Activated CD4-positive, alpha-beta T cell treated with anti-CD3 and anti-CD28 coated beads, Interleukin-2, amount 10 ng/mL, durations not matched to agents 7 days and 5 days (primary cell): Measurements from ENCODE around the gene VKORC1L1. TPM values are rescaled to one million over a fixed set of nuclear protein-coding genes. Genes with fewer than 3 reads are reported as not detected.
"Not testable (repeated sequence)": the region's sequence is repeated elsewhere in the genome, so short reads cannot be mapped to it uniquely, and the experiment has no call there.

Experiments
- CTCF ChIA-PET: fragments of 350-600 bp; sonication (Branson Sonifier 250); formaldehyde crosslinking; loops from one replicate; lab custom pipeline; 2021; ENCODE audit warnings: antibody characterized with exemption; lab: Charles Lee
- POLR2A ChIA-PET: fragments of 350-600 bp; sonication (Branson Sonifier 250); formaldehyde crosslinking; loops from one replicate; lab custom pipeline; 2021; ENCODE audit warnings: antibody characterized with exemption; lab: Charles Lee
- DNase-seq: peaks from one replicate; pipeline ENCODE4 v3.0.0-alpha.2; 2020
- H3K27ac Mint-ChIP-seq: one replicate; pipeline ENCODE4 v1.8.0; 2021; ENCODE audit warnings: mild to moderate bottlenecking, moderate library complexity, mixed read lengths
- H3K27me3 Mint-ChIP-seq: one replicate; pipeline ENCODE4 v1.8.0; 2021; ENCODE audit warnings: mixed read lengths
- H3K36me3 Mint-ChIP-seq: one replicate; pipeline ENCODE4 v1.8.0; 2021; ENCODE audit warnings: low read depth, mixed read lengths
- H3K4me1 Mint-ChIP-seq: one replicate; pipeline ENCODE4 v1.8.0; 2021; ENCODE audit warnings: mixed read lengths
- H3K4me3 Mint-ChIP-seq: one replicate; pipeline ENCODE4 v1.8.0; 2021; ENCODE audit warnings: mild to moderate bottlenecking, moderate library complexity, mixed read lengths
- H3K9me3 Mint-ChIP-seq: one replicate; pipeline ENCODE4 v1.8.0; 2021; ENCODE audit warnings: mixed read lengths
- total RNA-seq, 2 experiments: library from RNA; stranded (reverse); gene quantifications; one replicate each; pipeline ENCODE4 v1.2.3, GENCODE V29; 2021

VKORC1L1 gene
- total RNA-seq, 2 experiments from 2014 or later: 15.7 to 19.1 TPM

DNA sequence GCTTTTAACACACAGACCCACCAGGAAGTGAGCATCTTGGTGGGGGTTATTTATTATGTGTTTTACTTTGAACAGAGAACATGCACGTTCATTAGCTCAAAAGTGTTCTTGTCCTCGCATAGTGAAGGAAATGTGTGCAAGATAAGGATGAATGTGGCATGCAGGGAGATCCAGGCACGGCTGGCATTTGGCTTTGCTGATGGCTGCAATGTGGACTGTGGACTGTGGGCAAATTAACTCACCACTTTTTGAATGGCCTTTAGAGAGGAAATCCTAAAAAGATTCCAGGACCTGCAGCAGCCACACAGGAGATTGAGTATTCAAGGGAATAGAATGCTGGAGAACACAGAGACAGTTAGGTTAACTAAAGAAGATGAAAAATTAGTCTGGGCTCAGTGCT is 6.6 kb upstream of the VKORC1L1 start:
- H3K27ac Mint-ChIP-seq, H3K27me3 Mint-ChIP-seq, H3K4me3 Mint-ChIP-seq, H3K9me3 Mint-ChIP-seq, H3K4me1 Mint-ChIP-seq, CTCF ChIA-PET, H3K36me3 Mint-ChIP-seq, POLR2A ChIA-PET, DNase-seq: not testable (repeated sequence)

DNA sequence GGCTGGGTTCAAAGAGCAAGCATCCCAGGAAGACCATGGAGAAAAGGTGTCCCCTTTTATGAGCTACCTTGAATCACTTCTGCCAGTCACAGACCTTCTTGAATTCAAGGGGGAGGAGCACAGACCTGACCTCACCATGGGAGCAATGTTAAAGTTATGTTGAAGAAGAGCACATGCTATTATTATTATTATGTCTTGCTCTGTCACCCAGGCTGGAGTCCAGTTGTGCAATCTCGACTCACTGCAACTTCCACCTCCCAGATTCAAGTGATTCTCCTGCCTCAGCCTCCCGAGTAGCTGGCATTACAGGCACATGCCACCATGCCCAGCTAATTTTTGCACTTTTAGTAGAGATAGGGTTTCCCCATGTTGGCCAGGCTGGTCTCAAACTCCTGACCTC is 5.2 kb upstream of the VKORC1L1 start:
- H3K4me3 Mint-ChIP-seq, H3K27me3 Mint-ChIP-seq, DNase-seq, H3K9me3 Mint-ChIP-seq, POLR2A ChIA-PET, H3K4me1 Mint-ChIP-seq, H3K27ac Mint-ChIP-seq, H3K36me3 Mint-ChIP-seq: not testable (repeated sequence)
- CTCF ChIA-PET: interaction anchor here (0.6 kb wide), 1 partner anchor 23 kb away, joined by 3 read pairs; no protein-coding TSS in a partner anchor

DNA sequence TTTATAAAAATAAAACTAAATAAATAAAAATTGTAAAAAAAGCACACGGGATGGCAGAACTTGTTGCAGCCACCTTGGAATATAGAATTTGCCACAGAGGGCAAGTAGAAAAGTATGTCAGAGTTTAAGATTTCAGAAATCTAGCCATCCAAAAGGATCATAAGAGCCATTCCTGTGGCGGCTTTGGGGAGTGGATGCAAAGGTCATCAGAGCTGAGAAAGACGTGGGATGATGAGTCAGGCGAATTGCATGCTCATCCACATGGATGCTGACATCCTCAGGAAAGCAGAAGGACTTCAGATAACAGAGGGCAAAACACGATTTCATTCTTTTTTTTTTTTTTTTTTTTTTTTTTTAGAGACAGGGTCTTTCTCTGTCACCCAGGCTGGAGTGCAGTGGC is 3.6 kb upstream of the VKORC1L1 start:
- CTCF ChIA-PET, H3K9me3 Mint-ChIP-seq, H3K27me3 Mint-ChIP-seq, H3K36me3 Mint-ChIP-seq, DNase-seq, POLR2A ChIA-PET, H3K27ac Mint-ChIP-seq, H3K4me3 Mint-ChIP-seq, H3K4me1 Mint-ChIP-seq: not testable (repeated sequence)

DNA sequence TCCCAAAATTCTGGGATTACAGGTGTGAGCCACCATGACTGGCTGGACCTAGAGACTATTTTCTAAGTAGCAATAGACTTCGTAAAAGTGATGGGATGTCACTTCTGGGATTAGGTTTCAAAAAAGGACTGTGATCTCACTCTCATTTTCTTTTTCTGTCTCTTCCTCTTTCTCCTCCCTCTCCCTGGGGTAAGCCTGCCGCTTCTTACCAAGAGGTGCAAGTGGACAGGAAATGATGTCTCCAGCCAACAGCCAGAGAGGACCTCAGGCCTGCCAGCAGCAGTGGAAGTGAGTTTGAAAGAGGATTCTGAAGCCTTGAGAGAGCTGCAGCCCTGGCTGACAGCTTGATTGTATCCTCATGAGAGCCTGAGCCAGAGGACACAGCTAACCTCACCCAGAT is 1.4 kb upstream of the VKORC1L1 start:
- DNase-seq, H3K27me3 Mint-ChIP-seq, CTCF ChIA-PET, H3K9me3 Mint-ChIP-seq, H3K4me3 Mint-ChIP-seq, H3K27ac Mint-ChIP-seq, H3K36me3 Mint-ChIP-seq, H3K4me1 Mint-ChIP-seq: not testable (repeated sequence)
- POLR2A ChIA-PET: interaction anchor here (0.6 kb wide), 2 partner anchors 41 to 126 kb away, joined by 3 to 5 read pairs; no protein-coding TSS in a partner anchor

DNA sequence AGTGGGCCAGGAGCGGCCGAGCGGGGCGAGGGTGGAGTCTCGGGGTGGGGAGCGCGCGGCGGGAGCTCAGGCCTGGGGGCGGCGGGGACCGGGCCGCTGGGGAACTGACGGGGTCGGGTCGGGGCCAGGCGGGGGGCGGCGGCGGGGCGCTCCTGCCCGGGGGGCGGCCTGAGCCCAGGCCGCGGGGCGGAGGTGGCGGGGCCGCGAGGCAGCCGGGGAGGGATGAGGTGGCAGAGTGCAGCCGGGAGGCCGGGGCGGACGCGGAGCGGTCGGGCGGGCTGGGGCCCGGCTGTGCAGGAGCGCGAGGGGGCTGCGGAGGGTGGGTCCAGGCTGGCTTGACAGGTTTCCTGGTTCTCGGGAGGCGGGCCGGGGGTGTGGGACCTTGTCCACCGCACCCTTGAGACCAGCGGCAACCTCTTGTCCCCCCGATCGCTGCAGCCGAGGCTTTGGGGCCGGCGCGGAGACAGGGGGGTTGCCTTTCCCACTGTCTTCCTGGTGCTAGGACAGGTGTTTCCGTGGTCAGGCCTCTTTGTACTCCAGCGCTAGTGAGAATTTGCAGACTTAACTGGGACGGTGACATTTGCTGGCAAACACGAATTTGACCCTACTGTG is 814 bp downstream of the VKORC1L1 start:
- peak overlapping the region; percentile 81 for H3K4me3 Mint-ChIP-seq
- CTCF ChIA-PET, H3K27me3 Mint-ChIP-seq: not testable (repeated sequence)

DNA sequence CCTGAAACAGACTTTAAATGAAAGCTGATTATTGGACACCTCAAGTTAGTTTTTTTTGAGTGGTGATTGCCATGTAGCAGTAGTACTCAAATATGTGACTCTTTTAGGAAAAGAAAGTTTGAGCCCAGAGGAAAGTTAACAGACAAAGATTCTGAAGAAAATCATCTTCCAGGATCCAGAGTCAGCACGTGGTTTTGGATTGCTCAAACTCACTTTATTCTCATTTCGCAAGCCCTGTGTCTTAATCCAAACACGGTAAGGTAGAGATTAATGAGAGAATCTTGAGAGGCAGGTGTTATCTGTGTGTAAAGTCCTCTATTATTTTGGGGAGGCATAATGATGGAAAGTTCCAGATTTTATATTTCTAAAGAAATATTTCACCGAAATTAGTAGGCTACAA is 2.8 kb downstream of the VKORC1L1 start:
- peaks cover 17% of the 10 kb centered on the region for H3K4me1 Mint-ChIP-seq
- POLR2A ChIA-PET, H3K27me3 Mint-ChIP-seq, DNase-seq, H3K9me3 Mint-ChIP-seq, H3K27ac Mint-ChIP-seq, H3K4me3 Mint-ChIP-seq: not testable (repeated sequence)
- peaks cover 12% of the 10 kb centered on the region for H3K36me3 Mint-ChIP-seq
- CTCF ChIA-PET: interaction anchor here (0.7 kb wide), 1 partner anchor 23 kb away, joined by 3 read pairs; no protein-coding TSS in a partner anchor

More for the DNA sequence above, 814 bp downstream of the VKORC1L1 start:
- H3K9me3 Mint-ChIP-seq, H3K4me1 Mint-ChIP-seq, POLR2A ChIA-PET, H3K36me3 Mint-ChIP-seq: not testable (repeated sequence)
- peak overlapping the region; percentile 88 for H3K27ac Mint-ChIP-seq
- DNase-seq: peak; percentile 15

DNA sequence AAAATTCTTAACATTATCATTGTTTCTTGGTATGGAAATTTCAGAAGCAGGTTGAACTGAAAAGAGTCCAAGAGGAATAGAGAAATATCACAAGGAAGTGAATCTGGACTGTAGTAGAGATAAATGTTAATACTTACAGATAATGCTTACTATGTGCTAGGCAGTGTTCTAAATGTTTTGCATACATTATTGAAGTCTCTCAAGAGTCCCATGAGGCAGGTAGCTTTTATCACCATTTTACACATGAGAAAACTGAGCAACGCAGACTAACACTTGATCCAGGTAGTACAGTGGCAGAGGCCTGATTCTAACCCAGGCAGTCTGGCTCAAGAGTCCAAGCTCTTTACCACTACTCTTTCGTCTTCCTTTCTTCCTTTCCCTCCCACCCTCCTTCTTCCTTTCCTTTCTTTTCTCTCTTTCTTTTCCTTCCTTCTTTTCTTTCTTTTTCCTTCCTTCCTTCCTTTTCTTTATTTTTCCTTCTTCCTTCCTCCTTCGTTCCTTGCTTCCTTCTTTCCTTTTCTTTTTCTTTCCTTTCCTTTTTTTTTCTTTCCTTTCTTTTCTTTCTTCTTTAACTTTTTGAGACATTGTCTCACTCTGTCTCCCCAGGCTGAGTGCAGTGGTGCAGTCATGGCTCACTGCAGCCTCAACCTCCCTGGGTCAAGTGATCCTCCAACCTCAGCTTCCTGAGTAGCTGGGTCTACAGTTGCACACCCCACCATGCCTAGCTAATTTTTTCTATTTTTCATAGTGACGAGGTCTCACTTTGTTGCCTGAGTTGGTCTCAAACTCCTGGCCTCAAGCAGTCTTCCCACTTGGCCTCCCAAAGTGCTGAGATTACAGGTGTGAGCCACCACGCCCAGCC is 6.6 kb downstream of the VKORC1L1 start:
- peak overlapping the region; percentile 43 for H3K27ac Mint-ChIP-seq
- H3K4me3 Mint-ChIP-seq, H3K9me3 Mint-ChIP-seq, DNase-seq, H3K27me3 Mint-ChIP-seq, H3K4me1 Mint-ChIP-seq, POLR2A ChIA-PET: not testable (repeated sequence)
- CTCF ChIA-PET: interaction anchor here (0.7 kb wide), 1 partner anchor 153 kb away, joined by 4 read pairs; no protein-coding TSS in a partner anchor
- peaks cover 20% of the 10 kb centered on the region for H3K36me3 Mint-ChIP-seq

DNA sequence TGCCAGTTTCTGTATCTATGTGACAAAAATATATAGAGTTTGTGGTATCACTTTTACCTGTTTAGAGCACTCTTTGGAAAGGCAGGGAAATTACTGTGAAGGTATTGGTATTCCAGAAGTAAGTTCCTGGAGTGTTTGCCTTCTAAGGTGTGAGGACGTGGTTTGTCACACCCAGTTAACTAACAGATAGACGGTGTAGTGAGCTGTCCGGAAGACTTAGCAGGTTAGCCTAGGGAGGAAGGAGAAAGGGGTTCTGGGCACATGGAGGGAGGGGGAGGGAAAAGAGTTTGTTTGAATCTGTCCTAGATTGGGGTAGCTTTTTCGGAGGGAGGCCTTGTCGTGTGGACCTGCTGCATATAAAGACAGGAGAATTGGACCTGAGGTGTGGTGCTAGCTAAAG is 7.4 kb downstream of the VKORC1L1 start:
- H3K4me3 Mint-ChIP-seq, H3K27me3 Mint-ChIP-seq, H3K9me3 Mint-ChIP-seq, POLR2A ChIA-PET, H3K4me1 Mint-ChIP-seq, H3K27ac Mint-ChIP-seq, DNase-seq: not testable (repeated sequence)
- H3K36me3 Mint-ChIP-seq: peaks cover 25% of the 10 kb centered on the region
- CTCF ChIA-PET: interaction anchor here (0.7 kb wide), 1 partner anchor 153 kb away, joined by 4 read pairs; no protein-coding TSS in a partner anchor

DNA sequence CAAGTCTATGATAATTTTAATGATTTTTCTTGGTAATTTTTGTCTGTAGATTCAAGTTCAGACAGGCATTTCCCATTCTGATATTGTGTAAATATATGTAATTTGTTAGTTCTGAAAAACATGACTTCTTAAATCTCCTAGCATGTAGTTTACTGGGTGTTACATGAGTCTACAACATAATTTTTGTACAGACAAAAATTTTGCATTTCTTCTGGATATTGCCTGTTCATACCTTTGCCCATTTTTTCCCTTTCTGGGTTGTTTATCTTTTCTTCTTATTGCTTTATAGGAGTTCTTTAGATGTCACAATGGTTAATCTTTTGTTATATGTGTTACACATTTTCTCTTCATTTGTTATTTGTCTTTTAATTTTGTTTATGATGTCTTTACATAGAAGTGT is 12.1 kb downstream of the VKORC1L1 start:
- POLR2A ChIA-PET, H3K4me3 Mint-ChIP-seq, DNase-seq, H3K27ac Mint-ChIP-seq, H3K9me3 Mint-ChIP-seq, H3K27me3 Mint-ChIP-seq, CTCF ChIA-PET, H3K4me1 Mint-ChIP-seq: not testable (repeated sequence)
- peaks cover 25% of the 10 kb centered on the region for H3K36me3 Mint-ChIP-seq

DNA sequence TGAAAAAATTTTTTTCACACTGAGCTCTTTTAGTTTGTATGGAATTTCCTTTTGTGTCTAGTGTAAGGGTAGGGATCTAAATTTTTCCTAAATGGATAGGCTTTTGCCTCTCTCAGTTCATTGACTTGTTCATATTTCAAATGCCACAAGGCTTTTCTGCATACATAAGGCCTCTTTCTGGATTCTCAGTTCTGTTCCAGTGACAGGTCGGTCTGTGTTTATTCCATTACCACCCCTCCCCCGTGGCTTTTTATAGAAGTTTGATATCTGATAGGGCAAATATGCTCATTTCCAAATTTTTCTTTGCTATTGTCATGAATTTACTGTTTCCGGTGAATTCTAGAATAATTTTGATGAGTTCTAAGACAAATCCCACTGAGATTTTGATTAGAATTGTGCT is 12.7 kb downstream of the VKORC1L1 start:
- H3K27me3 Mint-ChIP-seq, DNase-seq, POLR2A ChIA-PET, CTCF ChIA-PET, H3K27ac Mint-ChIP-seq, H3K9me3 Mint-ChIP-seq, H3K4me3 Mint-ChIP-seq, H3K4me1 Mint-ChIP-seq: not testable (repeated sequence)
- H3K36me3 Mint-ChIP-seq: peaks cover 21% of the 10 kb centered on the region

DNA sequence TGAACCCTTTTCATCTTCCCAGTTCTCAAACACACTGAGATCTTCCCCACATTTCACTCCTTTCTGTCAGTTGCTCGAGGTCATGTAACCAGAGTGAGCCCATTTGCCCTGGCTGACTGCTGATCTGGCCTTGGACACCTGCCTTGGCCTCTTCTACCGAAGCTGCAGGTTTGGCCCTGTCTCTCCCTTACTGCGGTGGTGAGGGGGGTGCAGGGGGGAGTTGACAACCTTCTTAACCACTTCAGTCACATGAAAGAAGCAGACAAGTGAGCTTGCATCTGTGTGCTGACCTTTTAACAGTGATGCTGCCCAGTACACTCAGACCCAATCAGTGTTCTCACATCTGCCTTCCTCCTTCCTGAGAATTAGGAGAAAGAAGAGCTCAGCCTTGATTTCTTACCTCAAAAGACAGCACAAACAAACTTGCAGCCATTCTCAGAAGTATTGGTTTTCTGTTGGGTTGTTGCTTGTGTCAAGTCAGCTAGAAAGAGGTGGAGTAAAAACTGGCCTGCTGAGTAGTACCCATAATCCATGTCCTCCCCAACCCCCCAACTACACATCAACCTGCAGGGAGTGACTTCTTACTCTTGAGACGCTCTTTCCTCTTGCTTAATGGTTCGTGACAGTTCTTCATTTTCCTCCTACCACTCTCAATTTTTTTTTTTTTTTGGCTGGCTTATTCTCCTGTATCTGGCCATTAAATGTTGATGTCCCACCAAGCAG is 15.7 kb downstream of the VKORC1L1 start:
- peaks cover 34% of the 10 kb centered on the region for H3K36me3 Mint-ChIP-seq
- POLR2A ChIA-PET, H3K27ac Mint-ChIP-seq, H3K4me1 Mint-ChIP-seq, H3K9me3 Mint-ChIP-seq, CTCF ChIA-PET, H3K27me3 Mint-ChIP-seq, H3K4me3 Mint-ChIP-seq, DNase-seq: not testable (repeated sequence)

DNA sequence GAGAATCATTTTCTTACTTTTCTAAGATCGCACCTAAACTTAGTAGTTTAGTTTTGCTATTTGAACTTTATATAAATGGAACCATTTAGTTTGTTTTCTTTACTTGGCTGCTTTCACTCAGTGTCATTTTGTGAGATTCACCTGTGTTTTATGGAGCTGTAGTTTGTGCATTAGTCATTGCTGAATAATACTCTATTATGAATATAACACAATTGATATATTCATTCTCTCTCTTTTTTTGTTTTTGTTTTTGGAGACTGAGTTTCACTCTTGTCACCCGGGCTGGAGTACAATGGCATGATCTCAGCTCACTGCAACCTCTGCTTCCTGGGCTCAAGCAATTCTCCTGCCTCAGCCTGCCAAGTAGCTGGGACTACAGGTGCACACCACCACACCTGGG is 16.8 kb downstream of the VKORC1L1 start:
- CTCF ChIA-PET, H3K27ac Mint-ChIP-seq, H3K4me1 Mint-ChIP-seq, H3K27me3 Mint-ChIP-seq, H3K4me3 Mint-ChIP-seq, DNase-seq, POLR2A ChIA-PET, H3K9me3 Mint-ChIP-seq: not testable (repeated sequence)
- H3K36me3 Mint-ChIP-seq: peaks cover 26% of the 10 kb centered on the region

DNA sequence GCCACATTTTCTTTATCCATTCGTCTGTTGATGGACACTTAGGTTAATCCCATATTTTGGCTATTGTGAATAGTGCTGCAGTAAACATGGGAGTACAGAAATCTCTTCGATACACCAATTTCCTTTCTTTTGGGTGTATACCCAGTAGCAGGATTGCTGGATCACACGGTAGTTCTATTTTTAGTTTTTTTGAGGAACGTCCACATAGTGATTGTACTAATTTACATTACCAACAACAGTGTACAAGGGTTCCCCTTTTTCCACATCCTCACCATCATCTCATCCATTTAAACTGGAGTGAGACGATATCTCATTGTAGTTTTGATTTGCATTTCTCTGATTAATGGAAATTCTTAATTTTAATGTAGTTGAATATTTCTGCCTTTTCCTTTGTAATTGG is 19.3 kb downstream of the VKORC1L1 start:
- DNase-seq: no peak
- ChIA-PET POLR2A (no interaction called here), CTCF (no interaction called here)
- Mint-ChIP-seq H3K9me3 (no peaks in the 10 kb centered on the region), H3K4me1 (no peaks in the 10 kb centered on the region), H3K27me3 (no peaks in the 10 kb centered on the region), H3K36me3 (peaks cover 19% of the 10 kb centered on the region), H3K27ac (no peak overlapping the region), H3K4me3 (no peak overlapping the region)
